K562 (cell line): Measurements from ENCODE around the gene RBM46. TPM values are rescaled to one million over a fixed set of nuclear protein-coding genes. Genes with fewer than 3 reads are reported as not detected.

ENCODE experiments used
- ATAC-seq: fragments of 200-7000 bp; cut with Tn5 transposase; 3 replicates; pipeline ENCODE4 v1.9.1; 2020; ENCODE audit warnings: moderate library complexity
- BruUV-seq: library from RNA; stranded (reverse); fragments of 400-500 nt; replicated peaks from 2 replicates; lab custom pipeline; 2021; lab: Mats Ljungman, UMichigan
- CTCF ChIA-PET: fragments of 300-600 bp; formaldehyde crosslinking; extraction: SDS; loops from one replicate; lab custom pipeline; 2021; ENCODE audit warnings: low intra/inter-chr PET ratio; lab: Yijun Ruan, JAX
- POLR2A ChIA-PET: fragments of 300-600, 350-650 bp; sonication (Branson Sonifier 250); formaldehyde crosslinking; extraction: SDS; loops from one replicate; lab custom pipeline; 2021; ENCODE audit warnings: antibody characterized with exemption, inconsistent platforms; lab: Yijun Ruan, JAX
- DNase-seq, 4 experiments: peaks; one replicate each; pipeline versions ENCODE4 v3.0.0 to v3.0.0-alpha.2; 2011 to 2018; ENCODE audit warnings: low spot score in 3 of 4, mixed read lengths in 3 of 4; ENCODE audit errors: extremely low read depth in 1 of 4
- FAIRE-seq: peaks from 2 replicates; lab custom pipeline; 2011; peaks lifted over from hg19 to GRCh38; lab: Jason Lieb, UNC
- H2AFZ ChIP-seq: 2 replicates; pipeline ENCODE4 v1.6.0; 2011; ENCODE audit warnings: low read depth, low read length, control low read depth, inconsistent platforms
- H3K27ac ChIP-seq: fragments of 200-600 bp; 3 replicates; pipeline ENCODE4 v1.8.0; 2011; ENCODE audit warnings: low read depth, mild to moderate bottlenecking, control low read depth, inconsistent platforms, low read length, moderate library complexity, mixed read lengths; ENCODE audit errors: extremely low read depth
- H3K27me3 ChIP-seq, 2 experiments: fragments of 300-600 bp in 1 of 2; 2 replicates in 1 of 2; 3 replicates in 1 of 2; pipeline versions ENCODE4 v1.6.0 to v1.8.0; 2011; ENCODE audit warnings: inconsistent platforms in 2 of 2, low read length in 2 of 2, mild to moderate bottlenecking in 1 of 2, mixed read lengths in 1 of 2, moderate library complexity in 1 of 2; ENCODE audit not compliant: control insufficient read depth in 2 of 2, insufficient read depth in 2 of 2
- H3K36me3 ChIP-seq: fragments of 300-600 bp; 3 replicates; pipeline ENCODE4 v1.8.0; 2011; ENCODE audit warnings: mild to moderate bottlenecking, low read length, inconsistent platforms; ENCODE audit not compliant: control insufficient read depth, insufficient read depth
- H3K4me1 ChIP-seq, 2 experiments: fragments of 200-600 bp in 1 of 2; replicated peaks in 1 of 2; 2 replicates in 1 of 2; 3 replicates in 1 of 2; pipeline versions ENCODE4 v1.5.1 to v1.8.0; 2011; ENCODE audit warnings: inconsistent platforms in 2 of 2, low read length in 2 of 2, mild to moderate bottlenecking in 1 of 2, mixed read lengths in 1 of 2, moderate library complexity in 1 of 2; ENCODE audit not compliant: control insufficient read depth in 2 of 2, insufficient read depth in 2 of 2
- H3K4me2 ChIP-seq: 2 replicates; pipeline ENCODE4 v1.6.1; 2011; ENCODE audit warnings: low read length, control low read depth, inconsistent platforms, mixed read lengths; ENCODE audit not compliant: insufficient read depth
- H3K4me3 ChIP-seq: fragments of 200-600 bp; sonication (generic), shearing (Covaris generic); 2 replicates; pipeline ENCODE4 v1.5.1; 2016; ENCODE audit warnings: control low read depth, inconsistent platforms
- H3K79me2 ChIP-seq: fragments of 200-600 bp; 3 replicates; pipeline ENCODE4 v1.8.0; 2011; ENCODE audit warnings: low read length, inconsistent platforms; ENCODE audit not compliant: control insufficient read depth, insufficient read depth
- H3K9ac ChIP-seq, 2 experiments: 2 replicates each; pipeline versions ENCODE4 v1.6.0 to v1.6.1; 2011; ENCODE audit warnings: low read depth in 2 of 2, low read length in 2 of 2, control low read depth in 1 of 2, inconsistent platforms in 1 of 2, mild to moderate bottlenecking in 1 of 2, mixed read lengths in 1 of 2; ENCODE audit not compliant: insufficient read depth in 1 of 2
- H3K9me1 ChIP-seq: one replicate; pipeline ENCODE4 v1.6.0; 2011; ENCODE audit warnings: inconsistent platforms, mild to moderate bottlenecking, low read length, moderate library complexity; ENCODE audit not compliant: control insufficient read depth, insufficient read depth
- H3K9me3 ChIP-seq: replicated peaks from 2 replicates; pipeline ENCODE4 v1.5.1; 2011; ENCODE audit warnings: low read depth, low read length, inconsistent platforms; ENCODE audit not compliant: control insufficient read depth, insufficient read depth
- H4K20me1 ChIP-seq: replicated peaks from 2 replicates; pipeline ENCODE4 v1.6.1; 2011; ENCODE audit warnings: low read length, inconsistent platforms, mixed read lengths; ENCODE audit not compliant: control insufficient read depth, insufficient read depth
- HOMEZ ChIP-seq: fragments of 250-450 bp; sonication (Bioruptor Pico); IDR thresholded peaks from 2 replicates; pipeline ENCODE4 v1.4.0; 2020; ENCODE audit warnings: mild to moderate bottlenecking, moderate library complexity
- KLF16 ChIP-seq: IDR thresholded peaks from 2 replicates; pipeline ENCODE4 v1.6.1; 2016; ENCODE audit warnings: antibody characterized with exemption
- NCOA4 ChIP-seq: fragments of 450-650 bp; IDR thresholded peaks from 2 replicates; pipeline ENCODE4 v1.6.1; 2018; ENCODE audit warnings: mild to moderate bottlenecking; ENCODE audit not compliant: partially characterized antibody
- SMARCE1 ChIP-seq: fragments of 450-650 bp; IDR thresholded peaks from 2 replicates; pipeline ENCODE4 v1.7.1; 2016; ENCODE audit warnings: mild to moderate bottlenecking
- ZNF318 ChIP-seq, 2 experiments: fragments of 450-650 bp; IDR thresholded peaks; 2 replicates each; pipeline ENCODE4 v1.6.1; 2016; ENCODE audit warnings: mild to moderate bottlenecking in 2 of 2, borderline replicate concordance in 1 of 2, low read depth in 1 of 2, moderate library complexity in 1 of 2
- ZNF766 ChIP-seq: fragments of 200-800 bp; sonication (Bioruptor generic); conservative IDR thresholded peaks from 2 replicates; pipeline ENCODE4 v1.6.1; 2016; ENCODE audit warnings: missing genetic modification characterization, missing compliant biosample characterization
- WGBS: fragments of 100-300 bp; shearing (Covaris generic); methylation state at CpG from one replicate; pipeline ENCODE4 v1.1.6; 2016; ENCODE audit warnings: low coverage, mixed read lengths; ENCODE audit not compliant: insufficient coverage; ENCODE audit errors: missing lambda C conversion rate; 5-methylcytosine and 5-hydroxymethylcytosine counted together
- in situ Hi-C: fragments of 300-500 bp; cut with MboI; formaldehyde crosslinking; loops from 4 replicates; pipeline ENCODE4 v1.15.0; 2018; ENCODE audit warnings: inconsistent platforms, mixed read lengths
- intact Hi-C: fragments of 100-400 bp; cut with micrococcal nuclease; formaldehyde crosslinking; loops from 2 replicates; pipeline ENCODE4 v1.14.2; 2022
- polyA plus RNA-seq, 8 experiments: library from polyadenylated mRNA; depleted of rRNA in 4 of 8; stranded (reverse) in 5 of 8; unstranded in 3 of 8; fragments of >200 nt; fragmentation: Nextera tagmentation in 2 of 8; fragmentation: Illumina TruSeq in 1 of 8; extraction: Ambion mirVana in 2 of 8; extraction: Trizol in 1 of 8; gene quantifications; 2 replicates each; pipeline versions ENCODE4 v1.2.1 to v1.2.3, GENCODE V29; 2011 to 2014; ENCODE audit warnings: inconsistent platforms in 1 of 8, missing spikeins in 1 of 8
- total RNA-seq, 7 experiments: library from RNA; depleted of rRNA in 6 of 7; stranded (reverse); fragments of >200 nt in 6 of 7; fragmentation: Illumina TruSeq in 2 of 7; extraction: Trizol in 2 of 7; gene quantifications; 2 replicates each; pipeline versions ENCODE4 v1.2.1 to v1.2.3, GENCODE V29; 2011 to 2021; ENCODE audit warnings: low replicate concordance in 1 of 7

The RBM46 gene
- total and polyA plus RNA-seq, 9 of the 15 experiments (the other 6 are each of a cell fraction or from before 2014, with no cell fraction given), result 0.04 TPM; not detected in 8

DNA sequence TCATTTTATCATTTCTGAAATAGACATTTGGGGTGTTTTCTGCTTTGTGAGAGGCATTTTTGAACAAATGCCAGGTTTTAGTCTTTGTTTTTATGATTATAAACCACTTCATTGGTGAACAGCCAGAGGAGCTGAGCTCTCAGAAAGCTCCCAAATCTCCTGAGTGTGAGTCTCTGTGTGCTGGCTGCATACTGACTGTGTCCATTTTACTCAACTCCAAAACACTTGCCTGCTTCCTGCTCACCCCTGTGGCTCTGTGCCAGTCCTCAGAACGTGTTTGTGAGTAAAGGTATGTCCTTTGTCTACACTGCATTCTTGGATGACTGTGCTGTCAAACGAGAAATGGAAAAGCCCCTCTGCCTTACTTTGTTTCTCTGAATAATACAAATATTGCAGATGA is 42.6 kb upstream of the RBM46 start:
- no peaks in the 10 kb centered on the region for H4K20me1 ChIP-seq
- CTCF ChIA-PET, result no interaction called here
- no peak overlapping the region for H3K4me3 ChIP-seq
- in situ Hi-C loops (no loop called here), intact Hi-C loops (no loop called here)
- H3K79me2 ChIP-seq, result no peaks in the 10 kb centered on the region
- POLR2A ChIA-PET, result interaction anchor here (0.6 kb wide), 1 partner anchor 187 kb away, joined by 4 read pairs; no protein-coding TSS in a partner anchor
- no peak for FAIRE-seq
- H3K36me3 ChIP-seq, result no peaks in the 10 kb centered on the region
- no peak overlapping the region for H3K27ac ChIP-seq
- BruUV-seq, result no TSS peak
- H3K4me1 ChIP-seq, result peaks cover 0 to 7% of the 10 kb centered on the region in 2 experiments; a peak in 2 of 5 replicates
- H3K9me3 ChIP-seq, result no peaks in the 10 kb centered on the region
- TF ChIP-seq NCOA4 (no peak), ZNF766 (CRISPR knock-in tag) (no peak), HOMEZ (no peak)
- H3K27me3 ChIP-seq, result peaks cover 5 to 26% of the 10 kb centered on the region in 2 experiments; a peak in 4 of 5 replicates
- DNase-seq, result no peak
- no peak overlapping the region for H2AFZ ChIP-seq
- 0% methylated on average over 2 of the region's 2 CpGs for WGBS
- ATAC-seq, result no peak
- H3K4me2 ChIP-seq, result no peak overlapping the region
- H3K9ac ChIP-seq, result no peak overlapping the region
- H3K9me1 ChIP-seq, result no peaks in the 10 kb centered on the region

- Histone ChIP-seq H3K9ac (no peak overlapping the region), H3K4me1 (peaks cover 0 to 14% of the 10 kb centered on the region in 2 experiments; a peak in 2 of 5 replicates), H3K36me3 (no peaks in the 10 kb centered on the region)
- FAIRE-seq, result no peak
- CTCF ChIA-PET, result no interaction called here
- ATAC-seq, result no peak
- intact Hi-C loops, result no loop called here
- TF ChIP-seq SMARCE1, result no peak
- TF ChIP-seq ZNF318 (IDR thresholded peaks at IDR 0.05; ENCODE audit: borderline replicate concordance in 1 of 2, low read depth in 1 of 2), result no peak
- no peak for TF ChIP-seq KLF16
- TF ChIP-seq, all 486 proteins: peak for 0
- Histone ChIP-seq H3K9me1 (no peaks in the 10 kb centered on the region), H4K20me1 (no peaks in the 10 kb centered on the region), H3K9me3 (no peaks in the 10 kb centered on the region), H3K4me2 (no peak overlapping the region), H3K79me2 (no peaks in the 10 kb centered on the region), H2AFZ (no peak overlapping the region), H3K27me3 (peaks cover 10 to 33% of the 10 kb centered on the region in 2 experiments; a peak in 4 of 5 replicates), H3K4me3 (no peak overlapping the region), H3K27ac (no peak overlapping the region)
- in situ Hi-C loops, result no loop called here
- no TSS peak for BruUV-seq
- DNase-seq, result no peak
- POLR2A ChIA-PET, result interaction anchor here (0.6 kb wide), 2 partner anchors 187 to 1396 kb away, joined by 3 to 4 read pairs; no protein-coding TSS in a partner anchor
Measured at GRCh38 chr4:154739111-154739510, 42.0 kb upstream of the RBM46 start.
